Fibroblast of skin of right biceps (primary cell): Measurements from ENCODE around the gene COL5A3.
A peak's percentile ranks its signal among the peaks of the same experiment; 100 is the strongest.

ENCODE experiments used
- DNase-seq: peaks from one replicate; pipeline ENCODE4 v3.0.0-alpha.2; 2013

The COL5A3 gene

DNA sequence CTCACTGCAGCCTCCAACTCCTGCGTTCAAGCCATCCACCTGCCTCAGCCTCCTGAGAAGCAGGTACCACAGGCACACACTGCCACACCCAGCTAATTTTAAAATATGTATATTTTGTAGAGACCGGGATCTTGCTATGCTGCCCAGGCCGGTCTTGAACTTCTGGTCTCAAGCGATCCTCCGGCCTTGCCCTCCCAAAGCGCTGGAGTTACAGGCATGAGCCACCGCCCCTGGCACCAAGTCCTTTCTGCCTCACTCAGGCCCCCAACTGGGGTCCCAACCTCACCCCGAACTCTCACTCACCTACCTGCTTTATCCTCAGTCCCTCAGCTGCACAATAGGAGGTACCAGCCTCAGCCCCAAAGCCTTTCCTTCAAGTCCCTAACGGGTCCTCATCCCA, 635 bp upstream of the COL5A3 start:
- no peak for DNase-seq

DNA sequence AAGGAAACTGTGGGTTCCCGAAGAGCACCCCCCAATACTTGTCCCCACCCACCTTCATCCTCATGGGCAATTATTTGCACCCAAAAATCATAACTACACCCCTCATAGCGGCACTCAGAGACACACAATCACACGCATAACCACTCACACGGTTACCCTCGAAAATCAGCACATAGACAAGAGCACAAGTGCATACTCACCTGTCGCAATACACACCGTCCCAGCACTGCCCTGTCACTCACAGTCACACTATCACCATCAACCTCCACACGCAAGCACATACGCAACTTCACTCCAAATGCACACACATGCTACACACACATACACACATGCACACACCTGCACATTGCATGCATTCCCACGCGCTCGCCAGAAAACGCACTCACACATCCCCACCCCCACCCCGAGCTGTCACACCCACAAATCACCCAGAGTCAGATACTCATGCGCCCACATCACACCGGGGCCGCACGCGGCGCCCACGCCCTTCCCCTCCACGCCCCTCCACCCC, 535 bp downstream of the COL5A3 start:
- DNase-seq = no peak

DNA sequence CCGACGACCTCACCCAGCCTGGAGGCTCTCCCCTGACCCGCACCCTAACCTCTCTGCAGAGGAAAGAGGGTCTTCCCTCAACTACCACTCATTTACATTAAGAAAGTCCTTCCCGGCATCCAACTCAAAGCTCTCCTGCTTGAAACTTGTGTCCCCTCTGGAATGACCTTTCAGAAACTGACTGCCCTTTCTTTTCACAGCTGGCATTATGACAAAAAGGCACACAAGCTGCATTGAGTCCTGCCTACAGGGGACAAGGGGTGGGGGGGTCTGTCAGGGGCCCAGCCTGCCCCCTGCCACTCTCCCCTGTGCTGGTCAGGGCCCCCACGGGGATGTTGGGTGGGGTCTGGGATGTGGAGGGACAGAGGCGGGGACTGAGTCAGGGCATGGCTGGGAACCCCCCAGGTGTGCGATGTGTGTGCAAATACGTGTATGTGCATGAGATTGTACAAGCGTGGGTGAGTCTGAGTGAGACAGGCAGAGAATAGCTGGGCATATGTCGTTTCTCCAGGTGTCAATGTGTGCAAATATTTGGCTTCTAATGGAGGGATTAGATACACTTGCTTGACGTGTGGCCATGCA, 2.0 kb downstream of the COL5A3 start:
- no peak for DNase-seq

DNA sequence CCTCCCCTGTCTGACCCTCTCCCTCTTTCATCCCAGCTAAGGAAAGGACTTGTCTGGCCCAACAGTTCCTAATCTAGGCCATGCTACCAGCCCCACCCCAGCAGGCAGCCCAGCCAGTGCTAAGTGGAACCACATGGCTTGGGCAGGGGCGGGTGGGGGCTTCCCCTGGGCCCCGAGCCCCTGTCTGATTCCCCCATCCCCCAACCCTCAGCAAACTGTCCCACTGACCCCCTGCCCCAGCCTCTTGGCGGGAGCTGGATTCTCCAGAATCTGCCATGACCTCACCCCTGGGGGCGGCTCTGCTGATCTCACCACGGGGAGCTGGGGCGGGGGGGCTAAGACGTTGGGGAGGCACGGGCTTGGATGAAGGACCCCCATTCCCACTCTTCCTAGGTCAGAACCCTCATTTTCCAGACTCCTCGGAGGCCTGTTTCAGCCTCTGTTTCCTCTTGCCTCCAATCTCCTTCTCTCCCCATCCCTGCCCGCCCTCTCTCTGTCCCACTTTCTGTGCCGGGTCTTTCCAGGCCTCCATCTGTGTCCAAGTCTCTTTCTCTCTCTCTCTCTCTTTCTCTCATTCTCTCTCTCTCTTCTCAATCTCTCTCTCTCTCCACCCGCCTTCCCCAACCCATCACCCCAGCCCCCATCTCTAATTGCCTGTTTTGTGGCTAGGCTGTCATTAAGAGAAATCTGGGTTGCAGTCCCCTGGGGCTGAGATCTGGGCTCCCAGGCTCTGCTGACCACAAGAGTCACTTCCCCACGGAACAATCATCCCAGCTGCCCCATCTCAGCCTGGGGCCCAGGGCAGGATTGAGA, 2.7 kb downstream of the COL5A3 start:
- peak; percentile 86 for DNase-seq

DNA sequence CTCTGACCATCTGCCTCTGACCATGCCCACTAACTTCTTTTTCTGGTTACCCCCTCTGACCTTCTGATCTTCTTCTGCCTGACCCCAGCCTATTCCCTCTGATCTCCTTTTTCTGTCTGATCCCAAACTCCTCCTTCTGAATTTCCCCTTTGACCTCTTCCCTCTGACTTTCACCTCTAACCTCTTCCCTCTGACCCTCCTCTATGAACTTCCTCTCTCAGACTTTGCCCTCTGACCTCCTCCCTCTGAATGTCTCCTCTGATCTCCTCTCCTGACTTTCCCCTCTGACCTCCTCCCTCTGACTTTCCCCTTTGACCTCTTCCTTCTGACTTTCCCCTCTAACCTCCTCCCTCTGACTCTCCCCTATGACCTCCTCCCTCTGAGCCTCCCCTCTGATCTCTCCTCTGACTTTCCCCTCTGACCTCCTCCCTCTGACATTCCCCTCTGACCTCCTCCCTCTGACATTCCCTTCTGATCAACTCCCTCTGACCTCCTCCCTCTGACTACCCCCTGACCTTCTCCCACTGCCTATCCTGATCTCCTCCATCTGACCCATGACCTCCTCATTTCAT, 3.5 kb downstream of the COL5A3 start:
- no peak for DNase-seq

DNA sequence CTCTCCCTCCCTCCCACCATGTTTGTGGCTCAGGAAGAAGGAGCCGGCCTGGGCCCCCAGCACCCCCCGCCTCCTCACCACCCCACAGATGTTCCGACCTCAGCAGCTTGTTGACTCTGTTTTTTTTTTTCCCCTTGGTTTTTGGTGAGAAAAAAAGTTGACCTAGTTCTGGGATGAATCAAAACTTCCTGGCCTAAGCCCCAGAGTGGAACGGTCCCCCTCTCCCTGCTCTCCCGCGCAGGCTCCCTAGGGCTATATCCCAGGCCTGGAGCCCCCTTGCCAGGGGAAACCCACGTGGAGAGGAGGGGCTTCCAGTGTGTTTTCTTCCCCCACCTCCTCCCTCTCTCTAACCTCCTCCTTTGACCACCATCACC, 4.0 kb downstream of the COL5A3 start:
- peak; percentile 71 for DNase-seq

DNA sequence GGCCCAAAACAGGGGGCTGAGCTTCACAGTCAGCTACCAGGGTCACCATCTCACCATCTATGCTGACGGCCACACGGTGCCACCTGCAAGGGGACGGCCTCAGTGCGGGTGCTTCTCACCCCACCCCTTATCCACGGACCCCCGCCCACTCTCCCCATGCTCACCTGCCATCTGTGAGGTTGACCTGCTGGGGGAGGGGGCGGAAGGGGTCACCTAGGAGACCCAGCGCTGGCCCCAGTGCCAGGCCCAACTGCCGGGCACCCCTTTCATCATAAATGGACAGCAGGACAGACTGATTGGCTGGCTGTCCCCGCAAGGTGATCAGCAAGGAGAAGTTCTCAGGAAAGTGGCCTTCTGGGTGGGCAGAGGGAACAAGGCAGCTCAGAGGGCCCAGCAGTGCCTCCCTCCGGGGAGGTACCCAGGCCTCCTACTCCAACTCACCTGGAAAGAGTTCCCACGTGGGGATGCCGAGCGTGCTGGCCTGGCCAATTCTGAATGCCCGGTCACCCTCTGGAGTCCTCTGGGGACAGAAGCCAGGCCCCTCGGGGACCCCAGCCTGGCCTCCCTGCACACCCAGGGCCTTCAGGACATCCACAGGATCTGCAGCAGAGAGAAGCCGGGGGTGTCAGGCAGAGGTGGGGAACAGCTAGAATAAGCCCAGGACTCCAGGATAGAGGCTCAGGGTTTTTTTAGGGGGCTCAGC, 4.5 kb downstream of the COL5A3 start:
- DNase-seq = no peak

DNA sequence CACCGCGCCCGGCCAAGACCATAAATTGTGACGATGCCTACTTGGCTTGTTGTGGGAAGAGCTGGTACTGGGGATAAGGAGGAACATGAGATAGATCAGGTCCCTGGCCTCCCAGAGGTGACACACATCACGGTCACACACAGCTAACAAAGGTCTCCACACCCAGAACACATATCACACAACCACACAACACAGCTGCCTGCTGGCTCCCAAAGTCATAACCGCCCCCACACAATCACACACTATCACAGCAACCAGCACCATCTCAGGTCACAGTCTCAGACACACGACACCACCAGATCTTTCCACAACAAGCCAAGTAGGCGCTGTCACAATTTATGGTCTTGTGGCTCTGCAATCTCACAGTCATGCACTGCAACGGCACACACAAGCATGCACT, 5.7 kb downstream of the COL5A3 start:
- no peak for DNase-seq

DNA sequence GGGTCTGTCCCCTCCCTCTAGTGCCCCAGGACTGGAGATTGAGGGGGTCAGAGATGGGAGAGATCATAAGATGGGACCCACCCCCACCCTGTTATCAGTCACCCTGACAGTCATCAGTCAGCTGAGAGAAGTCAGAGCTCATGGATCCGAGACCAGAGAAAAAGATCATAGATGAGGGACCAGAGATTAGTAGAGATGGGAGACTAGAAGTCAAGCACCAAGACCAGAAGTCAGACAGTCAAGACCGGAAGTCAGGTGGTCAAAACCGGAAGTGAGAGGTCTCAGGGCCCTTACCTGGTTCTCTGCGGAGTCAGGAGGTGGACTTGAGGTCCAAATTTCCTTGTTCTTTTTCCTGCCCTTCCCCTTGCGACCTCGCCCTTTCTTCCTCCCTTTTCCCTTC, 7.0 kb downstream of the COL5A3 start:
- no peak for DNase-seq

DNA sequence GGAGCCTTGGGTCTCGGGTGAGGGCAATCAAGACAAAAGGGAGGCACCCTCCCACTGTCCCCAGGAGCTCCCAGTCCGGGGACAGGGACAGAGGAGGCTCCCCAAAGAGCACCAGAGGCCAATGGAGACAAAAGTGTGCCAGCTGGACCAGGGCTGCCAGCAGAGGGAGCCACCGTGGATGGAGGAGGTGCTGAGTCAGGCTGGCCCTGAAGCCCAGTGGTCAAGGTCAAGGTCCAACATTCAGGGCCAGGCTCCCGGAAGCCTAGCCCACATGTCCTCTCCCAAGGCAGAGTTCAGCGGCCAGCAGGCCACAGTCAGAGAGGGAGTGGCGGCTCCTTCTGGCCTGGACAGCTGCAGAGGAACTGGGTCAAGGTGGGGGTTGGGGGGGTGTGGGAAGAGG, 8.4 kb downstream of the COL5A3 start:
- no peak for DNase-seq

DNA sequence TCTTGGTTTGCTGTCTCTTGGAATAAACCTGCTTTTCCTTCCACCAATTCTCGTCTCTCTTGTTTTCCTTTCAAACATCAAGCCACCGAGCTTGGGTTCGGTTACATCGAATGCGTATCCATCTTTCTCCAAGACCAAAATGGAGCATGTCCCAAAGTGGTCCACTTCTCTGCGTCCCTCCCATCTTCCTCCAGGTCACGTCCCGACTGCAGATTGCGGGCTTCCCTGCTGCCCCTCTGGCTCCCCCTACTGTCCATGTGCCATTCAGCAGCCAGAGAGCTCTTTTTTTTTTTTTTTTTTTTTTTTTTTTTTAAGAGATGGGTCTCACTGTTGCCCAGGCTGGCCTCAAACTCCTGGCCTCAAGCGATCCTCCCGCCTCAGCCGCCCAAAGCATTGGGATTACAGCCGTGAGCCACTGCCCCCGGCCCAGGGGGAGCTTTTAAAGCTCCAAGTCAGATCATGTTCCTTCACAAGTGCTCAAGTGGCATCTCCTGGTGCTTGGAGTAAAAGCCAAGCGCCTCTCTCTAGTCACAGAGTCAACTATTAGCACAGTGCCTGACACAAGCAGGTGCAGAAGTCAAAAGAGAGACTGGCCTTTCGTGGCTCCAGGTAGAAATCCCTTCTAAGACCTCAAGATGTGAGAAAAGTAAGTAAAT, 10.0 kb downstream of the COL5A3 start:
- DNase-seq = peak; percentile 72

DNA sequence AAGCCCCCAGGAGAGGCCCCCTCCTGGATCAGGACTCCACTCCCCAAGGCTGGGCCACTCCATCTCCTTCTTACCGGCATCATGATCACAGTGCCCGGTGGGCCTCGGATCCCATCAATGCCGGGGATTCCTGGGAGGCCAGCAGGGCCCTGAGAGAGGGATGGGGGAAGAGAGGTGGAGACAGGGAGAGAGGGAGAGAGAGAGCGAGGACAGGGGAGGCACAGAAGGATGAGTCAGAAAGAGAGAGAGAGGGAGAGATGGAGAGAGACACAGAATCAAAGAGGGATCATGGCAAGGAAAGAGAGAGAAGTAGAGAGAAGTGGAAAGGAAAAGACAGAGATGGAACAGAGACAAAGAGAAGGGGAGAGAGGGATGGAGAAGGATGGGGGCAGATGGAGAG, 13.8 kb downstream of the COL5A3 start:
- peak; percentile 53 for DNase-seq

DNA sequence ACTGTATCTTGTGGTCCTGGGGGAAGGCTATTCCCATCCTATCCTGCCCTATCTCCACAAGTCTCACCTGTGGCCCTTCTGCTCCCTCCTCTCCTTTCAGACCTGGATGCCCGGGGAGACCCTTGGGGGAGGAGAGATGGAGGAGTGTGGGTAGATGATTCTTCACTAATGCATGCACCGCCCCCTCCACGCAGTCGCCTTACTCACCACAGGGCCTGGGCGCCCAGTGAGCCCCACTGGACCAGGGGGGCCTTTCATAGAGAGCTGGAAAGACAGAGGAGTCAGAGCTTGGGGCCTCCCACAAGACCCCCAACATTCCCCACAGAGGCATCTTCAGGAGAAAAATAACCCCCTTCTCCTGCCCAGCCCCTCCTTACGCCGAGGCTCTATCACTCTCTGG, 14.3 kb downstream of the COL5A3 start:
- DNase-seq = peak; percentile 21

DNA sequence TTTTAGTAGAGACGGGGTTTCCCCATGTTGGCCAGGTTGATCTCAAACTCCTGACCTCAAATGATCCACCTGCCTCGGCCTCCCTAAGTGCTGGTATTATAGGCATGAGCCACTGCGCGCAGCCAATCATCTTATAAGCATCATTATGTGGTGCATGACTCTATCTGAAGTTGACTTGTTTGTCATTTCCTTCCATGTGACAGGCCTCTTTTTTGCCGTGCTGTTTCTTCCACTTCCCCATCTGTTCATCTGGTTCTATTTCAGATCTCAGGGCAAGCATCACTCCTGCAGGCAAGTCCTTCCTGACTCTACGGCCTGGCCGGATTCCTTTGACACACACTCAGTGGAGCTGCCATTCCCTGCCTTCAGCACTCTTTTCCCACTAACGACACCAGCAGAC, 15.2 kb downstream of the COL5A3 start:
- no peak for DNase-seq

DNA sequence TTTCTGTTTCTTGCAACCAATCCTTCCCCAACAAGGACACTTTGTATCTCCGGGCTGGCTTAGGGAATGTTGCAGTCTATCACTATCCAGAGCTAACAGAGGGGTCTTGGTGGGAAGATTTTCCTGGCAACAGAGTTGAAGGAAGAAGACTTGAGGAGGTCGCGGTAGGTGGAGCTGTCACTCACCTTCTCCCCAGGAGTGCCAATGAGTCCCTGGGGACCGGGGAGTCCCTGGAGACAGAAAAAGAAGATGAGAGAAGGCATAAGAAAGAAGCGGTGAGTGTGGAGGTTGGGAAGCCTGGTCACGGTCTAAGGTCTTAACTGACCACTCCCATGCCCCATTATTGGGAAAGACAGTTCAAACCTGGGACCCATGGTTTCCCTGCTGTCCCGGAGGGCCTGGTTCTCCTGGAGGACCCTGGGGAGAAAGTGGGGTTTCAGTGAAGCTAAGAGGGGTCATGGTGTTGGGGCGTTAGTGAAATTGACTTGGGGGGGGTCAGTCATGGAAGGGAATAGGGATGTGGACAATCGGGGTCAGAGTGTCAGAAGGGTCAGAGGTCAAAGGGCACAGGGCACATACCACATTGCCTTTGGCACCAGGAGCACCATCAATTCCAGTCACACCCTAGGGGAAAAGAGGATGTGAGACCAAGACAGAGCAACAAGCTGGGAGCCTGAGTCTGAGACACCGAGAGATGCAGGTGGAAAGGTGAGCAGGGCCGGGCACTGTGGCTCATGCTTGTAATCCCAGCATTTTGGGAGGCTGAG, 18.7 kb downstream of the COL5A3 start:
- DNase-seq = no peak

DNA sequence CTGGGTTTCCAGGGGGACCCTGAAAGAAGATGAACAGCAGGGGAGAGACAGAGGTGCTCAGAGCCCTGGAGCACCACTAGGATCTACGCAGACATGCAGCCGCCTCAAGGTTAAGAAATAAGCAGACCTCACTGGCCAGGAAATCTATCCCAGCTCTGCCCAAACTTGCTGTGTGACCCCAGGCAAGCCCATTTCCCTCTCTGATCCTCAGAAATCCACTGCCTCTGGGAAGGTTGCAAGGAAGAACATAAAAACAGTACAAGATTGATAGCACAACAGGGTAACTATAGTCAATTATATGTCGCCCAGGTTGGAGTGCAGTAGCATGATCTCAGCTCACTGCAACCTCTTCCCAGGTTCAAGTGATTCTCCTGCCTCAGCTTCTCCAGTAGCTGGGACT, 20.8 kb downstream of the COL5A3 start:
- DNase-seq = no peak

DNA sequence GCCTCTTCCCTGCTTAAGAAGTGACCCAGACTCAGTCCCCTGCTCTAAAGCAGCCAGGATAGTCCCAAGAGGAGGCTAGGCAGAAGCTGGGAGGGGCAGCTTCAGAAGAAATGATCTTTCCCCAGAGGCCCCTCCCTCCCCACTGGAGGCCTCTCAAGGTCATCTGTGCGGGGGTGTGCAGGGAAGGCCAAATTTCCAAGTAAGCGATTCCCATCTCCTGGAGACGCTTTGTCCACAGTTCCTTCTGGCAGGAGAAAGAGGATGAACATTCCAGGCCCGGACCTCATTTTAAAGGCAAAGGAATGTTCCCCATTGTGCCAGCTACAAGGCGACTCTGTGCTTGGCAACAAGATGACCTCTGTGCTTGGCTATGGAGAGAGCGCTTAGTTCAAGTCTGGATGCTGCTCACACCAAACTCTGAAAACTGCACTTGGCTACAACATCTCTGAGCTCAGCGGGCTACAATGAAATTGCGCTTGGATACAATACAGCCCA, 23.5 kb downstream of the COL5A3 start:
- DNase-seq = peak; percentile 43

DNA sequence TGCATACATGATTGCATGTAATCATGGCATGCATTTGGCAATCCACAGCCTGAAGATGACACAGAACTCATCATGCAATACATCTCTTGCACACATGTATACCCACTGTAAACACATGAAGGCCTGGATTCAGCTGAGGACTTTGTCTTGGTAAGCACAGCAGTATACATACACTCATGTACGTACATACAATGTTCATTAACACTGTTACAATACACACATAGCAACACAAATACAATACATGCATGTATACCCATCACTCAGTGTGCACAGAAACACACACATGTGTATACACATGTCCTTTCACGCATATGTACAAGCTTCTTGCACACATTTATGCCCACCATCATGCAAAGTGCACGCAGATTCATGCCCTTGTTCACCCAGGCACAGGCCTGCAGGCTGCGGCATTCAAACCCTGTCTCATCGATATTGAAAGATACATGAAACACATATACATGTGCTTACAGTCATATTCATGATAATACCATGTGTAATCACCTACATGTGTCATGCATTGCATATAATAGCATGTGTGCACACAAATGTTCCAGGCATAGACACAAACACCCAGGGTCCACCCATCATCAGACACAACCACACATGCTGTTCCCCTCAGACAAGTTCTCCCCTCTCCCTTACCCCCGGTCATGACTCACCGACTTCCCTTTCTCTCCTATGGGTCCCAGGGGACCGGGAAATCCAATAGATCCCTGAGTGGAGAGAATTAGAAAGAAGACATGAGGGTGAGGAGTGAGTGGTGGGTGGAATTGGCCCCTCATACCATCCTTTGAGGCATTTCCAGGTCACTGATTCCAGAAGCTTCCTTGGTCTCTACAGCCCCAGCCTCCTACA, 28.7 kb downstream of the COL5A3 start:
- peak; percentile 75 for DNase-seq

DNA sequence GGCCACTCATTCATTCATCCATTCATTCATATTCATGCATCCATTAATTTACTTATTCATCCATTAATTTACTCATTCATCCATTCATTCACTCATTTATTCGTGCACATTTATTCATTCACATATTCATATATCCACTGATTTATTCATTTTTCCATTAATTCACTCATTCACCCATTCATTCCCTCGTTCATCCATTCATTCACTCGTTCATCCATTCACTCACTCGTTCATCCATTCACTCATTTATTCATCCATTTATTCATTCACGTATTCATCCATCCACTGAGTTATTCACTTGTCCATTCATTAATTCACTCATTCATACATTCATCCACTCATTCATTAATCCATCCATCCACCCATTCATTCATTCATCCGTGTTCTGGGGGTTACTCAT, 38.2 kb downstream of the COL5A3 start:
- no peak for DNase-seq

DNA sequence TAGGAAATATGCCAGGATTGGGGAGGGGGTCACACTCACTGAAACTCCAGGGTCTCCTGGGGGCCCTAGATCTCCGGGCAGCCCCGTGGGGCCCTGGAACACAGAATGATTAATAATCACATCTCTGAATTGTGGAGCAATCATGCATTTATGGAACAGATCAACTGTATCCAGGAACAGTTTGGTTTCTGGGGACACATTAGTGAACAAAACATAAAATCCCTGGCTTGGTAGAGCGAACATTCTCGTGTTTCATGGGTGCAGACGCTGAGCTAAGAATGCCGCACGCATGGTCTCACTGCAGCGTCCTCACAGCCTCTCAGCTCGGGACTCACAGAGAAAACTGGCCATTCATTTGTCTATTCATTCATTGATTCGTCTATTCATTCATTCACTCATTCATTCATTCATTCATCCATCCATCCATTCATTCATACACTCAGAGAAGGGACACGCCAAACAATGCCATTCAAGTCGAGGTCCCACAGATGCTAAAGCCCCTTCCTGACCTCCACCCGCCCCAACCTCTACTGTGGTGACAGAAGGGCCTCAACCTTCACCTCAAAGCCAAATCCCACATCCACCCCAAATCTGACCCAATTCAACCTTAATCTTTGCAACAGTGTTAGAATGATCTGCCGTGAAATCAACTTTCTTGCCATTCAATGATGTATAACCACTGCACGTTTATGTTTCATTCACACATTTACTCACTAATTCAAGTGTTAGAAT, 39.0 kb downstream of the COL5A3 start:
- no peak for DNase-seq
